ENCODE measurements around the gene DPP4.

DNA sequence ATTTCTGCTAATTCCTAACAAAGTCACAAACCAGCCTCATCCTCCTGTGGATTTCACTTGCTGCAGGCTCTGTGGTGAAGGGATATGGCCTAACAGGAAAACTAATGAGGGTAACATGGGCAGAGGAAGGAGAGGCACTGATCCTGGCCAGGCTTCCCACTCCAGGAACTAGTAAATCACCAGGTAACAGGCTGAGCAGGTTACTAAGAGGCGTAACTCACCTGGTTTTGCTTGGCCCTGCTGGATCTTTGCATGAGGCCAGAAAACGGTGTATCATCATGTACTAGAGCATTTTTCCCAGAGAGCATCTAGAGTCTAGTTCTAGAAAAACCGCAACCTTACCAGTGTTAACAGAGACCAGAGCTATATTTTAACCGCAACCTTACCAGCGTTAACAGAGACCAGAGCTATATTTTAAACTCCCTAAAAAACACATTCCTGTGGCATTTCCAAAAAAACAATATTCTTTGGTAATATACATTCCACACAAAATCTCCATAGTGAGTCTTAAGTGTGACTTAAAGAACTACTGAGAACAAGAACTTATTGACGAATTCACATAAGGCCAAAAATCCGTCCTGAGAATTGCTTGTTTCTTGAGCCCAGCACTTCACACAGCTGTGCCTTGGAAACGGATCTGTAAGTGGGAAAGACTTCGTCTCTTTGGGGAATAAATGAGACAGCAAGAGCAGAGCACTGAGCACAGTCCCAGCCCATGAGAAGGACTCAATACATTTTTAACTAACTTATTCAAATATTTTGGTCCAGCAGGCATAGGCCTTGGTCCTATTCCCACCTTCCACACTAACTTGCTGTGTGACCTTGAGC is 43.4 kb downstream of the DPP4 start:
- TF ChIP-seq, protein P1, sequence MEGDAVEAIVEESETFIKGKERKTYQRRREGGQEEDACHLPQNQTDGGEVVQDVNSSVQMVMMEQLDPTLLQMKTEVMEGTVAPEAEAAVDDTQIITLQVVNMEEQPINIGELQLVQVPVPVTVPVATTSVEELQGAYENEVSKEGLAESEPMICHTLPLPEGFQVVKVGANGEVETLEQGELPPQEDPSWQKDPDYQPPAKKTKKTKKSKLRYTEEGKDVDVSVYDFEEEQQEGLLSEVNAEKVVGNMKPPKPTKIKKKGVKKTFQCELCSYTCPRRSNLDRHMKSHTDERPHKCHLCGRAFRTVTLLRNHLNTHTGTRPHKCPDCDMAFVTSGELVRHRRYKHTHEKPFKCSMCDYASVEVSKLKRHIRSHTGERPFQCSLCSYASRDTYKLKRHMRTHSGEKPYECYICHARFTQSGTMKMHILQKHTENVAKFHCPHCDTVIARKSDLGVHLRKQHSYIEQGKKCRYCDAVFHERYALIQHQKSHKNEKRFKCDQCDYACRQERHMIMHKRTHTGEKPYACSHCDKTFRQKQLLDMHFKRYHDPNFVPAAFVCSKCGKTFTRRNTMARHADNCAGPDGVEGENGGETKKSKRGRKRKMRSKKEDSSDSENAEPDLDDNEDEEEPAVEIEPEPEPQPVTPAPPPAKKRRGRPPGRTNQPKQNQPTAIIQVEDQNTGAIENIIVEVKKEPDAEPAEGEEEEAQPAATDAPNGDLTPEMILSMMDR (IDR thresholded peaks at IDR 0.05; ENCODE audit: borderline replicate concordance, extremely low read depth, low read length, poor library complexity, severe bottlenecking): no peak
- no peak for TF ChIP-seq EZH2 (IDR thresholded peaks at IDR 0.05; ENCODE audit: borderline replicate concordance, low read depth, low read length, severe bottlenecking)

Data from DND-41 (cell line).